Kidney (tissue), 14 donors: ENCODE measurements around the gene MAPK7. TPM values are rescaled to one million over a fixed set of nuclear protein-coding genes. Genes with fewer than 3 reads are reported as not detected.

Experiments used
- DNase-seq, 5 donors: peaks; one replicate each; pipeline ENCODE4 v3.0.0-alpha.2; 2013 to 2020
- FAIRE-seq: peaks from 2 replicates; lab custom pipeline; 2012; peaks lifted over from hg19 to GRCh38; lab: Jason Lieb, UNC
- H3K27ac ChIP-seq, 2 donors: one replicate each; pipeline ENCODE4 v1.7.0; 2013; ENCODE audit warnings: low read depth in 2 of 2, low read length in 2 of 2, inconsistent platforms in 1 of 2
- H3K27me3 ChIP-seq: one replicate; pipeline ENCODE4 v1.7.1; 2013; ENCODE audit warnings: low read length, inconsistent platforms; ENCODE audit not compliant: control insufficient read depth, insufficient read depth
- H3K36me3 ChIP-seq, 3 donors: one replicate each; pipeline versions ENCODE4 v1.7.0 to v1.7.1; 2013; ENCODE audit warnings: low read length in 3 of 3, control low read depth in 1 of 3, inconsistent platforms in 1 of 3; ENCODE audit not compliant: insufficient read depth in 3 of 3, control insufficient read depth in 2 of 3
- H3K4me1 ChIP-seq, 3 donors: one replicate each; pipeline versions ENCODE4 v1.7.0 to v1.7.1; 2013; ENCODE audit warnings: low read length in 3 of 3, inconsistent platforms in 1 of 3, low read depth in 1 of 3; ENCODE audit not compliant: control insufficient read depth in 2 of 3, insufficient read depth in 2 of 3
- H3K4me3 ChIP-seq, 3 donors: one replicate each; pipeline versions ENCODE4 v1.7.0 to v1.8.1; 2013; ENCODE audit warnings: low read length in 3 of 3, control low read depth in 1 of 3, inconsistent platforms in 1 of 3
- H3K9ac ChIP-seq, 3 donors: one replicate each; pipeline versions ENCODE4 v1.7.0 to v1.7.1; 2013; ENCODE audit warnings: low read length in 3 of 3, control low read depth in 1 of 3, inconsistent platforms in 1 of 3
- H3K9me3 ChIP-seq, 3 donors: one replicate each; pipeline versions ENCODE4 v1.7.0 to v1.7.1; 2013; ENCODE audit warnings: low read length in 3 of 3, control low read depth in 1 of 3, inconsistent platforms in 1 of 3; ENCODE audit not compliant: control insufficient read depth in 2 of 3, insufficient read depth in 1 of 3
- intact Hi-C: fragments of 100-400 bp; cut with DNase I; formaldehyde crosslinking; loops from one replicate; pipeline ENCODE4 v1.11.1; 2022
- polyA plus RNA-seq: library from polyadenylated mRNA; stranded (reverse); fragments of 350-450 nt; fragmentation: Illumina TruSeq; extraction: RNeasy Lipid Tissue Mini Kit (QIAGEN cat#74804); gene quantifications from one replicate; pipeline ENCODE4 v1.2.3, GENCODE V29; 2014; ENCODE audit warnings: low read depth, low replicate concordance; ENCODE audit not compliant: insufficient read depth
- total RNA-seq: library from RNA; stranded (reverse); fragmentation: NEBNext Ultra II Directional; extraction: Animal tissue kit (Norgen Biotek cat#: 25700); gene quantifications from one replicate; pipeline ENCODE4 v1.2.1, GENCODE V29; 2021
- TF ChIP-seq, protein P1 (sequence below): IDR thresholded peaks from 3 replicates; pipeline ENCODE4 v1.5.1; 2012; ENCODE audit warnings: mild to moderate bottlenecking, moderate library complexity, borderline replicate concordance; ENCODE audit not compliant: insufficient read depth; ENCODE audit errors: extremely low read depth
- donor health status: control.
- donor health status: control.
- donor health status: control.
- donor health status: control.
- donor health status: control.
- donor health status: DM: yes; HTN: yes; CAD: no.
- donor health status: Normal renal cell carcinoma (clear cell type).

The MAPK7 gene
- total and polyA plus RNA-seq, 2 donors from 2014 or later, result 7.1 to 36.7 TPM

DNA sequence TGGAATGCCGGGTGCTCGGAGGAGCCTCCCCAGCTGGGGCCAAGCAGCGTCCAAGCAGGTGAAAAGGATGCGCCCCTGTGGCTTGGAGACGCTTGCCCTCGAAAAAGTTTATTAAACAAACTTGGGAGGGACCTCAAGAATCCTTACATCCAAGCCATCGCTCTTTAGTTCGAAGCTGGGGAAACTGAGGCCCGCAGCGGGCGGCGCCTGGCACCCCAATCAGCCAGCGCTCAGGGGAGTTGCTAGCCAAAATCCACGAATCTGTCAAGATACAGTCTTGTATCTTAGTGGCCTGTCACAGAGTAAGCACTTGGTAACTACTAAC lies 15.2 kb upstream of the MAPK7 start:
- H3K36me3 ChIP-seq, result peaks cover 0 to 4% (median 0%) of the 10 kb centered on the region in 3 donors
- TF ChIP-seq, protein P1, sequence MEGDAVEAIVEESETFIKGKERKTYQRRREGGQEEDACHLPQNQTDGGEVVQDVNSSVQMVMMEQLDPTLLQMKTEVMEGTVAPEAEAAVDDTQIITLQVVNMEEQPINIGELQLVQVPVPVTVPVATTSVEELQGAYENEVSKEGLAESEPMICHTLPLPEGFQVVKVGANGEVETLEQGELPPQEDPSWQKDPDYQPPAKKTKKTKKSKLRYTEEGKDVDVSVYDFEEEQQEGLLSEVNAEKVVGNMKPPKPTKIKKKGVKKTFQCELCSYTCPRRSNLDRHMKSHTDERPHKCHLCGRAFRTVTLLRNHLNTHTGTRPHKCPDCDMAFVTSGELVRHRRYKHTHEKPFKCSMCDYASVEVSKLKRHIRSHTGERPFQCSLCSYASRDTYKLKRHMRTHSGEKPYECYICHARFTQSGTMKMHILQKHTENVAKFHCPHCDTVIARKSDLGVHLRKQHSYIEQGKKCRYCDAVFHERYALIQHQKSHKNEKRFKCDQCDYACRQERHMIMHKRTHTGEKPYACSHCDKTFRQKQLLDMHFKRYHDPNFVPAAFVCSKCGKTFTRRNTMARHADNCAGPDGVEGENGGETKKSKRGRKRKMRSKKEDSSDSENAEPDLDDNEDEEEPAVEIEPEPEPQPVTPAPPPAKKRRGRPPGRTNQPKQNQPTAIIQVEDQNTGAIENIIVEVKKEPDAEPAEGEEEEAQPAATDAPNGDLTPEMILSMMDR, result no peak
- no peaks in the 10 kb centered on the region for H3K27me3 ChIP-seq
- H3K27ac ChIP-seq, result peak overlapping the region in 1 of 2 donors; percentile 86
- FAIRE-seq (no peak), DNase-seq (no peak)
- intact Hi-C loops, result loop anchor here (10.0 kb wide), 1 partner anchor 82 kb away; no protein-coding TSS in a partner anchor
- H3K9me3 ChIP-seq, result no peaks in the 10 kb centered on the region
- H3K9ac ChIP-seq, result peak overlapping the region in 1 of 3 donors; percentile 72
- H3K4me1 ChIP-seq, result peaks cover 0 to 5% (median 0%) of the 10 kb centered on the region in 3 donors
- peak overlapping the region in 2 of 3 donors; percentile 85 to 91 for H3K4me3 ChIP-seq

DNA sequence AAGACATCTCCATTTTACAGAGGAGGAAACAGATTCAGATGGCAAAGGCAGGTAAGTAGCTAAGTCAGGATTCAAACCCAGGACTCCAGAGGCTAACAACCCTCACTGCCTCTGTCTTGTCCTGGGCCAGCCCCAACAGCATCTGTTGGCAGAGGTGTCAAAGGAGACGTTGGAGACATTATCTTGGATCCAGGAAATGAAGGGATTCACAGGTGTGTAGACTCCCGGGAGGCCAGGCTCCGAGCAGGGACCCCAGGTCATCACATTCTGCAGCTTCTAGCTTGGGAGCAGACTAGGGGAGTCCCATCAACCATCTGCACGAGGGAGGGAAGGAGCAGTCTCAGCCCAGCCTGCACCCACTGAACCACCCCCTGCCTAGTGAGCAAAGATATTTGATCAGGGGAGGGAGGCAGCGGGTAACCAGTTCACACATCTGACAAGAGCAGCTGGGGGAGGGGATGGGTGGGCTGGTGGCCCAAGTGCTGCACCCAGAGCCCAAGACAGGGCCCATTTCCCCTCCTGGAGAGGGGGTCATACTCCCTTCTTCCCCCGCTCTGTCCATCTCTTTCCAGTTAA lies 14.8 kb upstream of the MAPK7 start:
- H3K4me3 ChIP-seq, result no peak overlapping the region
- no peaks in the 10 kb centered on the region for H3K9me3 ChIP-seq
- peak in 1 of 5 donors; percentile 62 for DNase-seq
- TF ChIP-seq, protein P1, result no peak
- FAIRE-seq, result no peak
- peaks cover 0 to 5% (median 0%) of the 10 kb centered on the region in 3 donors for H3K4me1 ChIP-seq
- intact Hi-C loops, result loop anchor here (10.0 kb wide), 1 partner anchor 81 kb away; no protein-coding TSS in a partner anchor
- no peaks in the 10 kb centered on the region for H3K27me3 ChIP-seq
- H3K27ac ChIP-seq, result no peak overlapping the region
- peaks cover 0 to 3% (median 0%) of the 10 kb centered on the region in 3 donors for H3K36me3 ChIP-seq
- H3K9ac ChIP-seq, result no peak overlapping the region

DNA sequence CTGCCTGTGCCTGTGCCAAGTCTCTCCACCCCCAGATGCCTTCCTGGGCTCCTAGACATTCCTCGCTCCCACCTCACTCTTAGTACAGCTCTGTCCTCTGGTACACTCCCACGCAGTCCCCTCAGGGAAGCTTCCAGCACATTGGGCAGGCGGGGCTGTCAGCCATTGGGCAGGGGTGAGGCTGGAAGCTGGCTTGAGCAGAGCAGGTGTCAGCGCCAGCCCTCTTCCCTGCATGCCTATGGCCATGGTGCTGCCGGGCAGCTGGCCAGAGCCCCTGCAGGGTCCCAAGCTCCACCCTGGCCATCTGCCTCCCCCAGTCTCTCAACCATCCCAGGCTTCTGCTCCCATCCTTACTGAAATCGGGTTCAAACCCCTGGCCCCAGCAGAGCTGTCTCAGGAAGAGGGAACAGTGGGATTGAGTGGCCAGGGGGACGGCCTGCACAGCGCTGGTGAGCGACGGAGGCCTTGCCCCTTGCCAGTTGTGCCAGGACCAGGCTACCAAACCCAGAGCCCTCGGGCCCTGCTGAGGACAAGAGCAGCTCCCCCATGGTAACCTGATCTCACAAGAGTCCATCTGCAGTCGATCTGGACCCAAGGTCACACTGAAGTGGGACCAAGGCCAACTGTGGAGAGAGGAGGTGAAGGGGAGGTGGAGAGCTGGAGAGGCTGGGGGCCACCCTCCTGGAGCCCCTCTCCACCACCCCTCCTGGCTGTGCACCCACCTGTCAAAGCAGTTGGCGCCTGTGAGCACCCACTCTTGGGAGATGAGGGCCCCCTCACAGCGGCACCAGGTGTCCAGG lies 13.4 kb upstream of the MAPK7 start:
- Histone ChIP-seq H3K36me3 (no peaks in the 10 kb centered on the region), H3K4me1 (peaks cover 0 to 5% (median 0%) of the 10 kb centered on the region in 3 donors), H3K9ac (no peak overlapping the region), H3K27me3 (no peaks in the 10 kb centered on the region), H3K9me3 (no peaks in the 10 kb centered on the region), H3K4me3 (no peak overlapping the region), H3K27ac (no peak overlapping the region)
- TF ChIP-seq, protein P1, result no peak
- FAIRE-seq, result no peak
- DNase-seq, result peak in 4 of 5 donors; percentile 66 to 86 (median 69)
- intact Hi-C loops, result loop anchor here (10.0 kb wide), 1 partner anchor 80 kb away; no protein-coding TSS in a partner anchor
